Stimulated activated CD8-positive, alpha-beta memory T cell treated with anti-CD3 and anti-CD28 coated beads, Interleukin-2, amount 100 ng/mL, for 1 hour (primary cell): Measurements from ENCODE around the gene C1QL2.

ENCODE experiments used
- DNase-seq, 2 donors: peaks; one replicate each; pipeline ENCODE4 v3.0.0-alpha.2; 2020; ENCODE audit warnings: low read depth in 2 of 2

The C1QL2 gene

GRCh38 chr2:119142824-119143223, 15.7 kb downstream of the C1QL2 start:
- no peak for DNase-seq

- DNase-seq, result no peak
These were observed 21.0 kb downstream of the C1QL2 start for GRCh38 chr2:119137502-119137901.

GRCh38 chr2:119136872-119137271, 21.7 kb downstream of the C1QL2 start:
- no peak for DNase-seq

DNA sequence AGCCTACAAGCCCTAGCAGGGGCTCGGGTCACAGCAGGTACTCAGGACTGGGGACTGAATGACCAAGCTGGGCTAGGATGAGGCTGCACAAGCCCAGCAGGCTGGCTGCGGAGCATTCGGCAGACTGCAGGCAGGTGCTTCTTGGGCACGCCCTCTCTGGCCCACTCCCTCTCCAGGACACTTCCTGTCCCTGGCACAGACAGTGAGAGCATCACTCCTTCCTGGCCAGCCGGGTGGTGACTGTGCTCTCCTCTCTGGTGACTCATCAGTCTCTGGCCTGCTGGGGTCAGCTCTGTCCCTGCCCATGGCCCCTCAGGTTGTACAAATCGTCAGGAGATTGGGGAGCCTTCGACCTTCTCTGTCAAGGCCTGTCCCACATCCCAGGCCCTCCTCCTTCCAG, 22.5 kb downstream of the C1QL2 start:
- no peak for DNase-seq

DNA sequence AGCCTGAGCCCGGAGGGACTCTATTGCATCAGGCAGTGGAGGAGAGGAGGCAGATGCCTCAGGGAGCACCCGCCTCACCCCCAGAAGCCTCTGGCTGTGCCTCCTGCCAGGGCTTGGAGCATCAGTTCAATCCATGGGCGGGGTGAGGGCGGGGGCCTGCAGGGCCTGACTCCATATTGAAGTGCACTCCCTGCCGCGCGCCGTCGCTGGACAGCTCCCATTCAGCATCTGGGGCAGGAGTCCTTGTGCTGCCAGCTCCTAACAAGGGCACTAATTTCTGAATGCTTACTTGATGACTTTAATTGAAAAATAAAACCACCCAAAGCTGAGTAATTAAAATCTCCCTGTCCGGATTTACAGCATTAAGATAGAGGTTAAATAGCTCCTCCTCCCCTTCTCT, 23.8 kb downstream of the C1QL2 start:
- no peak for DNase-seq

GRCh38 chr2:119126650-119127049, 31.9 kb downstream of the C1QL2 start:
- DNase-seq, result no peak

DNA sequence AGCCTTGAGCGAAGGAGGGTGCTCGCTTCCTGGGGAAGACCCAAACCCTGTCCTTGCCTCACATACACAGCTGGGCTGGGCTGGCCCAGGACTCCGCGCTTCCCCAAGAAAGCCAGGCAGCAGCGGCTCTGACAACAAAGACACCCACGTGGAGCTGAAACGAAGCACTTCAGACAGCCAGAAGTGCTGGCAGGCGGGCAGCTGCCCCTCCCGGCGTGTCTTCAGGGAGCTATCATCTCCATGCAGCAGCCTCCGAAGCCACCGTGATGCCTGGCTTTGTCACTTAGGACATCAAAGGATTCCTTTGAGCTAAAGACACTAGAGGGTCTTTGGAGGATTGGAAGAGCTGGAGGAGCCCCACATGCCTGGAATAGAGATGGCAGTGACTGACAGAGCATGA, 35.2 kb downstream of the C1QL2 start:
- no peak for DNase-seq

GRCh38 chr2:119122663-119123062, 35.9 kb downstream of the C1QL2 start:
- DNase-seq, result no peak

- DNase-seq, result no peak
These were observed 38.4 kb downstream of the C1QL2 start for GRCh38 chr2:119119999-119120756.

DNA sequence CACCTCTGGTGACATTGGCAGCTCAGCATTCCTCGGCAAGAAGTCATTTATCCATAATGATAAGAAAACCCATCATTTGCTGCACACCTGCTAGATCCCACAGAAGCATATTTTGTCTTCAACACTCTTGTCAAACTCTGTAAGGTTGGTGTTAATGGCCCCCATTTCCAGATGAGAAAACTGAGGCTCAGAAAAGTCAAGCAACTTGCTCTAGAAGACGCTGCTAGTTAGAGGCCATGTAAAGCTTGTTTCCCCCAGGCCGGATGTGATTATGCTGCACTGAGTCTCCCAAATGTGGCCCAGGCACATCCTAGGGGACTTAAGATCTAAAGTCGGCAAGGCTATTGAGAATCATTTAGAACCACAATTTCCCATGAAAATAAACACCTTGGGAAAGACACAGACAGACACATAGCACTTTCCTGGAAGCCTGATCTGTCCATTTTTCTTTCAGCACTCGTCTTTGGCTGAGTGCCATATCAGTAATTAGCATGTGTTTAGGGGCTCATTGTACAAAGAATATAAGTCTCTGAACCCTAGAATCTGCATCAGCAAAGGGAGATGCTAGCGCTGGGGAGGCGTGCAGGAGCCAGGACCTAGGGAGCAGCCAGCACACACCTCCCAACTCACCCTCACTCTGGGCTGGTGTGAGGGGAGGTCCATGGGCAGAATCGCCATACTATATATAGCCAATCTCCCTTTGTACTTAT, 39.3 kb downstream of the C1QL2 start:
- DNase-seq, result no peak

DNA sequence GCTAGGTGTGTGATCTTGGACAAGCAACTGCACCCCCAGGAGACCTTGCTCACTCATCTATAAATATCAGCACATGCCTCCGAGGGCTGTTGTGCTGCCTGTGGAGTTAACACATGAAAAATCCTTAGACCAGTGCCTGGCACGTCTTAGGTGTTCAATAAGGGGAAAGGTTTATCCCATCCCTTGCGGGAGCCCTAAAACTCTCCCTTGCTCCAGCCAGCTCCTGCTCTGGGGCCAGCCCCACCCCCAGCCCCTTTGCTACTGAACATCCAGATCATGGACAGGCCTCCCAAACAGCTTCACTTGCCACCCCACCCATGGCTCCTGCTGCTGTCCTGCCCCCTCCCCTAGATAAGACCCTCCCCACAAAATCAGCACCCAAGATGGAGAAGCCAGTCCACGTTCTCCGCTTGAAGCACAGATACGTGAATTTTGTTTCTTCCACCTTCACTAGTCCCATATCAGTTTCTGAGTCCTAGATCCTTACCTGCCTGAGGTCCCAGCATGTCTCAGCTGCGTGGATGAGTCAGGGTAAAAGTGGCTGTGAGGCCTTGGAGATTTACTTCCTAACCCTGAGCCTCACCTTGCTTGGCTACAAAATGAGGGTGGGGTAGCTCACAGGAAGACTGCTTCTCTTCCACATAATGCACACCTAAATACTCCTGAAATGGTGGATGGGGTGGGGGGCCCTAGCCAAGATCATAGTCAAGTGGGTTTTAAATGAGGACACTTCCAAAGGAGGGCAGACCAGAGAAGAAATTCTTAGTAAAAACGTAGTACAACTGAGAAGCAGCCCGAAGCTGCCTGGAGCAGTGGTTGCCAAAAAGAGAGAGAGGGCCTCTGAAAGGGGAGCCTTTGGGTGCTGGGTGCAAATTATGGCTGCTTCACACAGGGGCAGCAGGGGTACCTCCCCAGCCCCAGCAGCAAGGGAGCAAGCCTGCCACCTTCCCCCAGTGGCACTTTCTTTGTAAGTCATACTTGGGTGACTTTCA, 40.4 kb downstream of the C1QL2 start:
- DNase-seq, result no peak

GRCh38 chr2:119117408-119117807, 41.1 kb downstream of the C1QL2 start:
- DNase-seq, result no peak

DNA sequence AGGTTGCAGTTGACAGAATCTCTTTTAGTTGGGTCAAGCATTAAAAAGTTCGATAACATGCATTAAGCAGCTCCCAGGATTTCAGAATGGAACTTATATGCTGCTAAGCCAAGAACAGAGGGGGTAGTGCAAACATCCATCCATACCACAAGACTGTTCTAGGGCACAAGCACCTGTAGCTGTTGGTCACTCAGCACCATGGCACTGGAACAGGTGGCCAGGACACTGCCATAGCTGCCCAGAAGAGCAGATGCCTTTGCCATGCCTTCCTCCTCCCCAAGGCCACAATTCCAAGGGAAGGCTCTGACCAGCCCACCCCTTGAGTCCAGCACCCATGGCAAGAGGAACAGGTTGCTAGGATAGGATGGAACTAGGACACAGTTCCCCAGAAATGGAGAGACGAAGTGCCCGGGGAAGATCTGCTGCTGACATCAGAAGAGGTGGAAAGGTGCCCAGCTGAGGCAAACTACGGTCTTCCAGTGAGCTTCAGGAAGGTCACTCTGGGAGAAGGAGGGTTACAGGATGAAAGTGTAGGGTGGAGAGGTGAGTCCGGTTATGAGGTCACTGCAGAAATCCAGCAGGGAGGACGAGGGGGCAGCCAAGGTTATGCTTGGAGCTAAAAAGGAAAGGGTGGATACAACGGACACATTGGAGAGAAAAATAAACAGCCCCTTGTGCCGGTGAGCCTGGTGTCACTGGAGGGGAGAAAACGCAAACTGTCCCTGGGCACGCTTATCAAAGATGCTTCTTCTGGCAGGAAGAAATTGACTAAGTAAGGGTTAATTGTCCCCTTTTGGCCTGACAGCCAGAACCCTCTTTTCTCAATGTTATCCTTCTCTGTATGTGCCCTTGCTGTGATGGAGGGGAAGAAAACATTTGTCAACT, 41.9 kb downstream of the C1QL2 start:
- DNase-seq, result no peak

DNA sequence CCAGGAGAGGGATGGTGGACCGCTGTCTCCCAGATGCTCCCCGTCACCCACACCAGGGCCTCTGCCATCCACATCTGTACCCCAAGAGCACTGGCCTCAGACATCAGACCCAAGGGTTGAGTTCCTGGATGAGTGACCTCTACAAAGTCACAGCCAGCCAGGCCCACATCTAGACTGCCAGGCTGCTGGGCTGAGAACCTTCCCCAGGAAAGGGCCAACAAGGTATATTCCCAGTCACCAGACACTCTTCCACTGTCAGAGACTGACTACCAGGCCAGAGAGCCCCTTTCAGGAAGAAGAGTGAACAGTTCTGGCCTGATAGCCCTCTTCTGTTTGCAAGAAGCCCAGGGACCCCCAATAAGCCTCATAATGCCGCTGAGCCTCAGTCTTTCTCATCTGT, 44.3 kb downstream of the C1QL2 start:
- DNase-seq, result no peak

DNA sequence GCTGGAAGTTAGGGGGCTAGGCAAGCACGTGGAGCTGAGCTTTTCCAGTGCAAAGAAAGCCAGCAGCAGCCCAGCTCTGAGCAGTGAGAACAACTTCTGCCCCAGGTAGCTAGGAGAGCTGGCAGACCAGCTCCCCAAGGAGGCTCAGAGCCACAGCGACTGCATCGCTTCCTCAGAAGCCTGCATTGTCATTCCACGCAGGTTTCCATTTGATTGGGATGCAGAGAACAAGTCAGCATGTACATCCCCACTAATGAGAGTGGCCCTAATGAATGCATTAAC, 45.1 kb downstream of the C1QL2 start:
- no peak for DNase-seq

DNA sequence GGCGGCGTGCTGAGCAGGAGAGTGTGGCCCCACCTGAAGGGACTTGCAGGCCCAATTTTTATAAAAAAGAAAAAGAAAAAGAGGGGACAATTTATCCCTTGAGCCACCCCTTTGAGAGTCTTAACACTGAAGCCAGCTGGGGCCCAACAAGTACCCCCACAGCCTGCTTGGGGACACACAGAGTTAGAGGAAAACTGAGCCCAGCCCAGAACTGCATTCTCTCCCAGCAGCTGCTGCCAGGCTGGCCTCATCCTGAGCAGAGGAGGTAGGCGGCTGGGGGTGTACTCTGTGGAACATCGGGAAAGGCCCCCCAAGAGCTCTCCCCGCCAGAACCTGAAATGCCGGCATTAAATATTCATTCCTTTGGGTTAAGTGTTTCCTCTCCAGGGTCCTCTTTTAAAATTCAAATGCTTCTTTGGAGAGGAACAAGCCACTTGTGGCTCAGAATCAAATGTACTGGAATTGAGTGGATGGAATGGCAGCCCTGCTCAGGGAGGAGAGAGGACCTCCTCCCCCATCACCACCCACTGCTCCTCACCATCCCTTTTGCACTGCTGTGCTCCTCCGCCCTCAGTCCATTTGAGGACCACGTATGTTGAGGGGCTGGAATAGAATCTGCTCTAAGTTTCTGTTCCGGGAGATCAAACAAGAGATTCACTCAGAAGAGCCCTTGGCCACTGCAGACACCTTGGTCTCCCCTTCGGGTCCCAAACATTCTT, 45.6 kb downstream of the C1QL2 start:
- DNase-seq, result no peak

- DNase-seq, result no peak
These were observed 46.3 kb downstream of the C1QL2 start for GRCh38 chr2:119112230-119112629.

GRCh38 chr2:119111115-119111975, 47.2 kb downstream of the C1QL2 start:
- no peak for DNase-seq

GRCh38 chr2:119109866-119110265, 48.7 kb downstream of the C1QL2 start:
- no peak for DNase-seq

- no peak for DNase-seq
These were observed 50.4 kb downstream of the C1QL2 start for GRCh38 chr2:119108186-119108585.
